HUES64 (cell line): ENCODE results near the gene DHPS.

Source experiments
- H3K27ac ChIP-seq: 2 replicates; pipeline ENCODE4 v1.7.0; 2013; ENCODE audit warnings: low read depth, low read length, inconsistent platforms
- H3K27me3 ChIP-seq: 2 replicates; pipeline ENCODE4 v1.6.1; 2013; ENCODE audit warnings: mild to moderate bottlenecking, low read length; ENCODE audit not compliant: insufficient read depth
- H3K36me3 ChIP-seq: 2 replicates; pipeline ENCODE4 v1.6.1; 2013; ENCODE audit warnings: mild to moderate bottlenecking, low read length; ENCODE audit not compliant: insufficient read depth
- H3K4me1 ChIP-seq: 2 replicates; pipeline ENCODE4 v1.6.1; 2013; ENCODE audit warnings: mild to moderate bottlenecking, low read length, moderate library complexity; ENCODE audit not compliant: insufficient read depth
- H3K4me3 ChIP-seq: 2 replicates; pipeline ENCODE4 v1.5.1; 2013; ENCODE audit warnings: mild to moderate bottlenecking, low read length, moderate library complexity
- H3K9ac ChIP-seq: 2 replicates; pipeline ENCODE4 v1.6.1; 2013; ENCODE audit warnings: mild to moderate bottlenecking, low read depth, low read length
- H3K9me3 ChIP-seq: 2 replicates; pipeline ENCODE4 v1.6.1; 2013; ENCODE audit warnings: low read depth, low read length; ENCODE audit not compliant: insufficient read depth
- WGBS: fragments of 150-250, 120-280 bp; methylation state at CpG from one replicate; pipeline ENCODE4 v1.1.7; 2013; ENCODE audit warnings: missing lambda C conversion rate; 5-methylcytosine and 5-hydroxymethylcytosine counted together

DHPS gene

GRCh38 chr19:12664406-12665280, 17.0 kb downstream of the DHPS start:
- no peaks in the 10 kb centered on the region for H3K9me3 ChIP-seq
- H3K36me3 ChIP-seq: peaks cover 40% of the 10 kb centered on the region
- no peak overlapping the region for H3K27ac ChIP-seq
- no peak overlapping the region for H3K4me3 ChIP-seq
- no peaks in the 10 kb centered on the region for H3K27me3 ChIP-seq
- H3K4me1 ChIP-seq: no peaks in the 10 kb centered on the region
- 90% methylated on average over 29 of the region's 29 CpGs for WGBS
- no peak overlapping the region for H3K9ac ChIP-seq

GRCh38 chr19:12660980-12661379, 20.7 kb downstream of the DHPS start:
- Histone ChIP-seq H3K36me3 (peaks cover 53% of the 10 kb centered on the region), H3K4me3 (no peak overlapping the region), H3K9ac (no peak overlapping the region), H3K4me1 (no peaks in the 10 kb centered on the region), H3K27ac (no peak overlapping the region), H3K9me3 (no peaks in the 10 kb centered on the region), H3K27me3 (no peaks in the 10 kb centered on the region)
- 97% methylated on average over 12 of the region's 12 CpGs for WGBS

GRCh38 chr19:12657966-12658365, 23.7 kb downstream of the DHPS start:
- H3K36me3 ChIP-seq: peaks cover 53% of the 10 kb centered on the region
- H3K27me3 ChIP-seq: no peaks in the 10 kb centered on the region
- H3K4me3 ChIP-seq: no peak overlapping the region
- no peaks in the 10 kb centered on the region for H3K9me3 ChIP-seq
- no peaks in the 10 kb centered on the region for H3K4me1 ChIP-seq
- 97% methylated on average over 22 of the region's 22 CpGs for WGBS
- H3K9ac ChIP-seq: no peak overlapping the region
- no peak overlapping the region for H3K27ac ChIP-seq

DNA sequence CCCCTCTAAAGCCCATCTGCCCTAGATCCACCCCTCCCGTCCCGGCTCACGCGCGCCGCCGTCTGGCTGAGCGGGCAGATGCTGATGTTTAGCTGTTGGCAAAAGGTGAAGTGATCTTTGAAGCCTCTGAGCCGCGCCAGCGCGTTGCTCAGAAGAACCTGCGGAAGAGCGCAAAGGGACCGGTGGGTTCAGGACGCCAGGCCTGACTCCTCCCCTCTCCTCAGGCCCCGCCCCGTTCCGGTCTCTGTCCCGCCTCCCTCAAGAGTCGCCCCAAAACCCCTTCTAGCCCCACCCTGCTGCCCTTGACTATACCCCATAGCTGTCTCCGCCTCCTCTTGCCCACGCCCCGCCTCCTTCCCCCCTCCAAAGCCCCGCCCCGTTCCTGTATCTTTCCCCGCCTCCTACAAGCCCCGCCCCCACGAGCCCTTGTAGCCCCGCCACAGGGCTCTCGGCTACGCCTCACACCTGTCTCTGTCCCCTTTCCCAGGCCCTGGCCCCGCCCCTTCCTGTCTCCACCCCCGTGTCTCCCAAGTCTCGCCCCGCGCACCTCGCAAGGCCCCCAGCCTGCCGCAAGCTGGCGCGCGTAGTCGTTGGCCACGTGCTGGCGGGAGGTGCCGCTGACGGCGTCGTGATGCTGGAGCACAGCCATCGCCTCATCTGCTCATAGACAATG, 24.6 kb downstream of the DHPS start:
- no peak overlapping the region for H3K4me3 ChIP-seq
- H3K9me3 ChIP-seq: no peaks in the 10 kb centered on the region
- WGBS: 93% methylated on average over 50 of the region's 50 CpGs
- no peaks in the 10 kb centered on the region for H3K27me3 ChIP-seq
- H3K27ac ChIP-seq: no peak overlapping the region
- no peak overlapping the region for H3K9ac ChIP-seq
- H3K36me3 ChIP-seq: peaks cover 52% of the 10 kb centered on the region
- no peaks in the 10 kb centered on the region for H3K4me1 ChIP-seq

DNA sequence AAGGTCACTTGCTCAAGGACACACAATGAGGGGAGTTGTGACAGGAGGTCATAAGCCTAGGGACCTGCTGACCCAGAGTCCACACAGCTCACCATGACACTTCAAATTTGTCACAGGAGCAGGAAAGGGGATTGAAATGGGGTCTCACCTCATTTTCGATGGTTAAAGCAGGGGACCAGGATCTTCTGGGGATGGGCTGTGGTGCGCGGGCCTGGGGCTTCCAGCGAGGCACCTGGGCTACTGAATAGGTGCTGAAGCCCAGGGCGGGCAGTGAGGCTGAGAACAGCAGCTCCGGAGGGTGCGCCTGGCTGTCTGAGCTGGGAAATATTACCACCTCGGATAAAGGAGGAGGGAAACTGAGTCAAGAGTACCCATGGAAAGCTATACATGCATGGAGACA, 26.1 kb downstream of the DHPS start:
- WGBS: 95% methylated on average over 8 of the region's 8 CpGs
- Histone ChIP-seq H3K27ac (no peak overlapping the region), H3K9me3 (no peaks in the 10 kb centered on the region), H3K4me3 (no peak overlapping the region), H3K9ac (no peak overlapping the region), H3K36me3 (peaks cover 42% of the 10 kb centered on the region), H3K27me3 (no peaks in the 10 kb centered on the region), H3K4me1 (no peaks in the 10 kb centered on the region)

DNA sequence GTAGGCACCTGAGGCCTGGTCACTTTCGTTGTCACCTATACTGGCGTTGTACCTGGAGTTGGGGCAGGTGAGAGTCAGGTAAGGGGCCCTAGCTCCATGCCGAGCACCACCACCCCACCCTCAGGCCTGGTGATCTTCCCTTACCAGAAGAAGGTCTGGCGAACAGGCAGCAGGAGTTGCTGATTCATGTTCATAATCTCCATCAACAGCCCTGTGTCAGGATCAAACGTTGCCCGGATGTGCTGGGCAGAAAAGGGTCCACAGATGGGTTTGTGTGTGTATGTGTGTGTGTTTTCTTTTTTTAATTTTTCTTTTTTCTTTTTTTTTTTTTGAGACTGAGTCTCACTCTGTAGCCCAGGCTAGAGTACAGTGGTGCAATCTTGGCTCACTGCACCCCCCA, 29.5 kb downstream of the DHPS start:
- 94% methylated on average over 6 of the region's 6 CpGs for WGBS
- H3K9ac ChIP-seq: no peak overlapping the region
- no peaks in the 10 kb centered on the region for H3K27me3 ChIP-seq
- no peak overlapping the region for H3K4me3 ChIP-seq
- no peaks in the 10 kb centered on the region for H3K4me1 ChIP-seq
- H3K36me3 ChIP-seq: peaks cover 26% of the 10 kb centered on the region
- H3K27ac ChIP-seq: no peak overlapping the region
- no peaks in the 10 kb centered on the region for H3K9me3 ChIP-seq

- 96% methylated on average over 10 of the region's 10 CpGs for WGBS
- Histone ChIP-seq H3K4me1 (no peaks in the 10 kb centered on the region), H3K36me3 (peaks cover 10% of the 10 kb centered on the region)
These were observed 31.7 kb downstream of the DHPS start for GRCh38 chr19:12649941-12650340.

GRCh38 chr19:12648088-12648487, 33.6 kb downstream of the DHPS start:
- Histone ChIP-seq H3K4me3 (peak overlapping the region; percentile 43), H3K27me3 (no peaks in the 10 kb centered on the region), H3K27ac (no peak overlapping the region), H3K4me1 (no peaks in the 10 kb centered on the region), H3K9ac (no peak overlapping the region), H3K36me3 (peaks cover 6% of the 10 kb centered on the region; the same call in 1 of the 2 replicates), H3K9me3 (no peaks in the 10 kb centered on the region)
- 94% methylated on average over 29 of the region's 29 CpGs for WGBS

More at GRCh38 chr19:12649941-12650340, 31.7 kb downstream of the DHPS start:
- Histone ChIP-seq H3K4me3 (no peak overlapping the region), H3K27me3 (no peaks in the 10 kb centered on the region), H3K27ac (no peak overlapping the region), H3K9me3 (no peaks in the 10 kb centered on the region), H3K9ac (no peak overlapping the region)

DNA sequence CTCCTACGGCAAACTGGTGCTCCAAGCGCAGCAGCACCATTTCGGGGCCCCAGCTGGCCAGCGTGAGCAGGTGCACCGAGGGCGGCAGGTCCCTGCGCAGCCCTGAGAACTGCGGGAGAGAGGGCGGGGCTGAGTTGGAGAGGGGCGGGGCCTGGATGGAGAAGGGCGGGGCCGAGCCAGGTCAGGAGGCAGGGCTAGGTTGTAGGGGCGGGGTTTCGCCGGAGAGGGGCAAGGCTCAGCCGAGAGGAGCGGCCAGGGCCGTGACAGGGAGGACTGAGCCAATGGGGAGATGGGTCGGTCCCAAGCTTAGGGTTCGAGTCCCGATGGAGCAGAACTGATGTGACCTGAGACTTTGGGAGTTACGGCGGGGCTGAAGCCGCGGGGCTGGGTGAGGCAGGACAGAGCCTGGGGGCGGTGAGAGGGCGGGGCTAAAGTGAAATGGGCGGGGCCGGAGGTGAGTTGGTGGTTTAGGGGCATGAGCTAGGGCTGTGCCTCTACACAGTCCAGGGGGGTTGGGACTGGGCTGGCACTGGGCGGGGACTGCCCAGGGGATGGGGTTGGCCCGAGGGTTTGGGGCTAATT, 34.1 kb downstream of the DHPS start:
- no peaks in the 10 kb centered on the region for H3K9me3 ChIP-seq
- H3K4me1 ChIP-seq: no peaks in the 10 kb centered on the region
- 92% methylated on average over 31 of the region's 31 CpGs for WGBS
- H3K27me3 ChIP-seq: no peaks in the 10 kb centered on the region
- H3K9ac ChIP-seq: no peak overlapping the region
- peak overlapping the region; percentile 43 for H3K4me3 ChIP-seq
- no peak overlapping the region for H3K27ac ChIP-seq
- peaks cover 6% of the 10 kb centered on the region; the same call in 1 of the 2 replicates for H3K36me3 ChIP-seq

- no peaks in the 10 kb centered on the region for H3K27me3 ChIP-seq
- H3K4me3 ChIP-seq: no peak overlapping the region
- no peaks in the 10 kb centered on the region for H3K9me3 ChIP-seq
- no peak overlapping the region for H3K9ac ChIP-seq
- no peaks in the 10 kb centered on the region for H3K4me1 ChIP-seq
- H3K36me3 ChIP-seq: peaks cover 3% of the 10 kb centered on the region; the same call in 1 of the 2 replicates
- 90% methylated on average over 8 of the region's 8 CpGs for WGBS
- H3K27ac ChIP-seq: no peak overlapping the region
These were observed 34.6 kb downstream of the DHPS start for GRCh38 chr19:12647047-12647446.

DNA sequence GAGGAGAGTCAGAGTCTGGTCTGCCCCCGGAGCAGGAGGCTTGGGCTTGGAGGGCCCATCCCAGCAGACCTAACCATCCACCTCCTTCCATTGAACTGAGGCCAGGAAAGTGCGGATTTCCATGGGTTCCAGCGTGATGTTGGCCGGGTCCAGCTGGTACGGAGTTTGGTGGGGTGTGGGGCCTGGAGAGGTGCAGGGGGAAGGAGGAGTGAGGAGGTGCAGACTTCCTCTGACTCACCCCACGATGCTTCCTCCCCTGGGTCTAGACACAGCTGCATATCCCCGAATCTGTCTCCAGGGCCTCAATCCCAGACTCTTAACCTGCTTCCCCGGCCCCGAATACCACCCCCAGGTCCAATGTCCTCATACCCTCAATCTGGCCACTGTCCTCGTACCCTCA, 35.1 kb downstream of the DHPS start:
- Histone ChIP-seq H3K4me3 (no peak overlapping the region), H3K27ac (no peak overlapping the region), H3K4me1 (no peaks in the 10 kb centered on the region), H3K9me3 (no peaks in the 10 kb centered on the region), H3K9ac (no peak overlapping the region), H3K36me3 (no peaks in the 10 kb centered on the region), H3K27me3 (no peaks in the 10 kb centered on the region)
- 94% methylated on average over 10 of the region's 10 CpGs for WGBS
